PC-3 (cell line): ENCODE data around the gene BEST2.

ENCODE experiments used
- CTCF ChIP-seq: fragments of 300-600 bp; sonication (generic); conservative IDR thresholded peaks from 2 replicates; pipeline ENCODE4 v1.5.1; 2017; ENCODE audit warnings: antibody characterized with exemption, low read depth, mild to moderate bottlenecking, low read length
- EZH2 ChIP-seq: fragments of 300-600 bp; sonication (generic); IDR thresholded peaks from one replicate; pipeline ENCODE4 v1.6.1; 2017; ENCODE audit warnings: antibody characterized with exemption, mild to moderate bottlenecking, low read length; ENCODE audit not compliant: unreplicated experiment
- EZH2phosphoT487 ChIP-seq: fragments of 300-600 bp; sonication (generic); IDR thresholded peaks from 2 replicates; pipeline ENCODE4 v1.6.1; 2018; ENCODE audit warnings: mild to moderate bottlenecking, antibody characterized with exemption, low read length, borderline replicate concordance

GRCh38 chr19:12792051-12792852, 40.7 kb downstream of the BEST2 start:
- TF ChIP-seq CTCF: no peak
- TF ChIP-seq EZH2: no peak
- TF ChIP-seq EZH2phosphoT487: no peak
